Skin of body (tissue), 1 donor: Measurements from ENCODE around the gene JMJD8. TPM values are rescaled to one million over a fixed set of nuclear protein-coding genes. Genes with fewer than 3 reads are reported as not detected.

ENCODE experiments used
- total RNA-seq: library from RNA; depleted of rRNA; stranded (reverse); fragments of >200 nt; gene quantifications from one replicate; pipeline ENCODE4 v1.2.3, GENCODE V29; 2014

The JMJD8 gene
- total RNA-seq, 1 donor from 2014 or later, result 18.1 TPM

Other genes starting within 250 kb of the JMJD8 start
- 10.2 TPM for gene CAPN15, start 156.6 kb downstream of the JMJD8 start, total RNA-seq
- gene PRR35, start 123.9 kb downstream of the JMJD8 start, total RNA-seq, result not detected
- gene NHLRC4, start 117.3 kb downstream of the JMJD8 start, total RNA-seq, result 0.59 TPM
- 10.4 TPM for gene PIGQ, start 114.4 kb downstream of the JMJD8 start, total RNA-seq
- gene RAB40C, start 94.3 kb downstream of the JMJD8 start, total RNA-seq, result 14.8 TPM
- gene WFIKKN1, start 53.3 kb downstream of the JMJD8 start, total RNA-seq, result 0.20 TPM
- 22.9 TPM for gene METTL26, start 48.0 kb downstream of the JMJD8 start, total RNA-seq
- gene MCRIP2, start 42.5 kb downstream of the JMJD8 start, total RNA-seq, result 6.9 TPM
- gene WDR90, start 35.0 kb downstream of the JMJD8 start, total RNA-seq, result 15.1 TPM
- 26.4 TPM for gene RHOT2, start 16.2 kb downstream of the JMJD8 start, total RNA-seq
- 1.2 TPM for gene RHBDL1, start 8.7 kb downstream of the JMJD8 start, total RNA-seq
- 49.1 TPM for gene STUB1, start 3.9 kb downstream of the JMJD8 start, total RNA-seq
- 2.3 TPM for gene WDR24, start 6.1 kb upstream of the JMJD8 start, total RNA-seq
- 0.30 TPM for gene FBXL16, start 21.5 kb upstream of the JMJD8 start, total RNA-seq
- gene METRN, start 30.8 kb upstream of the JMJD8 start, total RNA-seq, result 6.2 TPM
- gene ANTKMT, start 36.8 kb upstream of the JMJD8 start, total RNA-seq, result 6.3 TPM
- 0.20 TPM for gene CCDC78, start 42.1 kb upstream of the JMJD8 start, total RNA-seq
- gene HAGHL, start 42.8 kb upstream of the JMJD8 start, total RNA-seq, result 2.5 TPM
- 41.2 TPM for gene CIAO3, start 56.7 kb upstream of the JMJD8 start, total RNA-seq
- 1.4 TPM for gene MSLN, start 76.4 kb upstream of the JMJD8 start, total RNA-seq
- gene RPUSD1, start 104.0 kb upstream of the JMJD8 start, total RNA-seq, result 7.8 TPM
- 10.1 TPM for gene CHTF18, start 104.3 kb upstream of the JMJD8 start, total RNA-seq
- not detected for gene GNG13, start 116.4 kb upstream of the JMJD8 start, total RNA-seq